ENCODE measurements around the gene POLR2M.

POLR2M gene

DNA sequence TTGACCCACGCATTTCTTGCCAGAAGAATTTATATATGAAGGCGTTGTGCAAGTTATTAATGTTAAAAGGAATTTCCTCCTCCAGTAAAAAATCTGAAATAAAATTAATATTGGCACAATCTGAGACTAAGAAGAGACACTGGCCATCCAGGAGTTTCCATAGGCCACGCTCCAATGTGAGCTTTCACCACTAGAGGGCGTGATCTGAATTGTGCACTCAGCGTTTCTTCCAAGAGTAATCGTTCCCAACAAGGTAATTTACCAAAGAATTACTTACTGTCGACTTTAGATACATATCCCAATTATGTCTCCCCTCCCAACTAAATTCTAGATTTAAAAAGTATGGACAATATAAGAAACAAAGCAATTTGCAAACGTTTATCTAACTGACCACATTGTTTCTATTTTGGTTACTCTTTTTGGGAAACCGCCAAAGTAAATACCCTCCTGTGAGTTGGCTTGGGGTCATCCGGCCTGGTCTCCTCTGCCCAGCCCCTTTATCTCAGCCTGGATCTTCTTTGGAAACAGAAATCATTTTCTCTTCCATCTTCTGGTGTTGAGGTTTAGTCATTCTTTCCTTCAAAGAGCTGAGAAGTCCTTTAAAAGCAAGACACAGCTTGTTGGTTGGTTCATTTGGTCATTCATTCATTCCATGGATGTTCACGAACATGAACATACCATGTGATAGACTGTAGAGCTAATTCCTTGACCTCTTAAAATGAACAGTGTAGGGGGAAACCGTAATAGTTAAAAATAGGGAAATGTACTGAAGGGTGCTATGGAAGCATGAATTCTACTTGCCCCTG, 26.2 kb downstream of the POLR2M start:
- no peaks in the 10 kb centered on the region for H4K20me1 ChIP-seq (ENCODE audit: insufficient read depth, low read length)
- no peak overlapping the region for H3K4me3 ChIP-seq (ENCODE audit: low read depth, low read length, poor library complexity, severe bottlenecking)
- no peak overlapping the region for H3K4me2 ChIP-seq (ENCODE audit: low read length)
- no peak overlapping the region for H3K27ac ChIP-seq (ENCODE audit: low read depth, low read length, poor library complexity, severe bottlenecking)
- H3K9ac ChIP-seq (ENCODE audit: low read length), result no peak overlapping the region
- no peaks in the 10 kb centered on the region for H3K4me1 ChIP-seq (ENCODE audit: insufficient read depth, low read length, severe bottlenecking)
- TF ChIP-seq EZH2 (IDR thresholded peaks at IDR 0.05; ENCODE audit: borderline replicate concordance, low read length), result no peak
- TF ChIP-seq, protein P1, sequence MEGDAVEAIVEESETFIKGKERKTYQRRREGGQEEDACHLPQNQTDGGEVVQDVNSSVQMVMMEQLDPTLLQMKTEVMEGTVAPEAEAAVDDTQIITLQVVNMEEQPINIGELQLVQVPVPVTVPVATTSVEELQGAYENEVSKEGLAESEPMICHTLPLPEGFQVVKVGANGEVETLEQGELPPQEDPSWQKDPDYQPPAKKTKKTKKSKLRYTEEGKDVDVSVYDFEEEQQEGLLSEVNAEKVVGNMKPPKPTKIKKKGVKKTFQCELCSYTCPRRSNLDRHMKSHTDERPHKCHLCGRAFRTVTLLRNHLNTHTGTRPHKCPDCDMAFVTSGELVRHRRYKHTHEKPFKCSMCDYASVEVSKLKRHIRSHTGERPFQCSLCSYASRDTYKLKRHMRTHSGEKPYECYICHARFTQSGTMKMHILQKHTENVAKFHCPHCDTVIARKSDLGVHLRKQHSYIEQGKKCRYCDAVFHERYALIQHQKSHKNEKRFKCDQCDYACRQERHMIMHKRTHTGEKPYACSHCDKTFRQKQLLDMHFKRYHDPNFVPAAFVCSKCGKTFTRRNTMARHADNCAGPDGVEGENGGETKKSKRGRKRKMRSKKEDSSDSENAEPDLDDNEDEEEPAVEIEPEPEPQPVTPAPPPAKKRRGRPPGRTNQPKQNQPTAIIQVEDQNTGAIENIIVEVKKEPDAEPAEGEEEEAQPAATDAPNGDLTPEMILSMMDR (IDR thresholded peaks at IDR 0.05; ENCODE audit: low read length), result peak; percentile 91
- no peaks in the 10 kb centered on the region for H3K79me2 ChIP-seq (ENCODE audit: insufficient read depth, low read length)
- H3K9me2 ChIP-seq (ENCODE audit: low read depth, low read length), result no peaks in the 10 kb centered on the region
- no peaks in the 10 kb centered on the region for H3K27me3 ChIP-seq (ENCODE audit: insufficient read depth, low read length)
- H3K9me3 ChIP-seq (ENCODE audit: low read length), result peaks cover 3% of the 10 kb centered on the region; the same call in 1 of the 2 replicates
- no peaks in the 10 kb centered on the region for H3F3A ChIP-seq (ENCODE audit: insufficient read depth, low read length)
- no peak overlapping the region for H2AFZ ChIP-seq (ENCODE audit: low read length)
- H3K36me3 ChIP-seq (ENCODE audit: insufficient read depth, low read length), result no peaks in the 10 kb centered on the region

DNA sequence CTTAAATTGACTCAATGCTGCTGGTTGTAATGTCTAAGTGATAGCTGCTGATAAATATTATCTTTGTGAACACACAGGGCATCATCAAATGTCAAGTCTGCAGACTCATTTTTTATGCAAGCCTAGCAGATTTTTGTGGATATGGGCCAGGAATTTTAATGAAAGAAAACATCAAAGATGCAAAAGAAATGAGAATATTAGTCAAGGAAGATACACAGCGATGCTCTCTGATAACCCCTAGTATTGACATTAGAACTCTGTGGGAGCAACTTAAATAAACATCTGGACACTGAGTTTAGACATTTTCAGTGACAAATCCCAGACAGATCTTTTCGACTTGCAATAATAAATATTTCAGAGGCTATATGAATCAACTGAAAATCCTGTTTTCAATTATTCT, 28.3 kb downstream of the POLR2M start:
- Histone ChIP-seq H4K20me1 (ENCODE audit: insufficient read depth, low read length) (no peaks in the 10 kb centered on the region), H3F3A (ENCODE audit: insufficient read depth, low read length) (no peaks in the 10 kb centered on the region), H3K36me3 (ENCODE audit: insufficient read depth, low read length) (no peaks in the 10 kb centered on the region), H3K27ac (ENCODE audit: low read depth, low read length, poor library complexity, severe bottlenecking) (no peak overlapping the region), H3K9me2 (ENCODE audit: low read depth, low read length) (no peaks in the 10 kb centered on the region), H3K9ac (ENCODE audit: low read length) (no peak overlapping the region), H3K27me3 (ENCODE audit: insufficient read depth, low read length) (no peaks in the 10 kb centered on the region), H3K4me2 (ENCODE audit: low read length) (no peak overlapping the region), H3K9me3 (ENCODE audit: low read length) (peaks cover 3% of the 10 kb centered on the region; the same call in 1 of the 2 replicates), H2AFZ (ENCODE audit: low read length) (no peak overlapping the region), H3K4me3 (ENCODE audit: low read depth, low read length, poor library complexity, severe bottlenecking) (no peak overlapping the region), H3K79me2 (ENCODE audit: insufficient read depth, low read length) (no peaks in the 10 kb centered on the region), H3K4me1 (ENCODE audit: insufficient read depth, low read length, severe bottlenecking) (no peaks in the 10 kb centered on the region)
- TF ChIP-seq, protein P1 (IDR thresholded peaks at IDR 0.05; ENCODE audit: low read length), result no peak
- no peak for TF ChIP-seq EZH2 (IDR thresholded peaks at IDR 0.05; ENCODE audit: borderline replicate concordance, low read length)

DNA sequence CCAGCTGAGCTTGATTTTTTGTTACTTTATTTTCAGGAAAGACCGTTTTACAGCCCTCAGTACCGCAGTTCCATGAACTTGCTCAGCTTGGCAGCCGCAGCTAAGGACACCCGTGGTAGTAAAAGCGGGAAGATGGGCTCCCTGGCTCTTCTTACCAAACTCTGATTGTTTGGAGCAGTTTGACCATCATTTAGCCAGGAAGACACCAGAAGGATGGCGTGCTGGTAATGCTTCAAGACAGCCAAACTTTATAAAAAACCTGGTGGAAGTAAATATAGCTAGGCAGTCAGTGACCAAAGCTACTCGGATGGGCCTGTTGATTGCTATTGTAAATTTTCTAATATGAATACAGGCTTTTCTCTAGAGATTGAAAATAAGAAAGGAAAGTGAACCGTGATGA, 28.9 kb downstream of the POLR2M start:
- H3K4me3 ChIP-seq (ENCODE audit: low read depth, low read length, poor library complexity, severe bottlenecking), result no peak overlapping the region
- no peaks in the 10 kb centered on the region for H3K9me2 ChIP-seq (ENCODE audit: low read depth, low read length)
- no peaks in the 10 kb centered on the region for H3K27me3 ChIP-seq (ENCODE audit: insufficient read depth, low read length)
- no peak overlapping the region for H3K9ac ChIP-seq (ENCODE audit: low read length)
- H3K36me3 ChIP-seq (ENCODE audit: insufficient read depth, low read length), result no peaks in the 10 kb centered on the region
- H3F3A ChIP-seq (ENCODE audit: insufficient read depth, low read length), result no peaks in the 10 kb centered on the region
- no peaks in the 10 kb centered on the region for H3K4me1 ChIP-seq (ENCODE audit: insufficient read depth, low read length, severe bottlenecking)
- no peak overlapping the region for H2AFZ ChIP-seq (ENCODE audit: low read length)
- H3K4me2 ChIP-seq (ENCODE audit: low read length), result no peak overlapping the region
- no peaks in the 10 kb centered on the region for H3K79me2 ChIP-seq (ENCODE audit: insufficient read depth, low read length)
- H3K27ac ChIP-seq (ENCODE audit: low read depth, low read length, poor library complexity, severe bottlenecking), result no peak overlapping the region
- no peaks in the 10 kb centered on the region for H4K20me1 ChIP-seq (ENCODE audit: insufficient read depth, low read length)
- no peak for TF ChIP-seq EZH2 (IDR thresholded peaks at IDR 0.05; ENCODE audit: borderline replicate concordance, low read length)
- TF ChIP-seq, protein P1 (IDR thresholded peaks at IDR 0.05; ENCODE audit: low read length), result no peak
- peaks cover 3% of the 10 kb centered on the region; the same call in 1 of the 2 replicates for H3K9me3 ChIP-seq (ENCODE audit: low read length)
